Loucy (cell line): Measurements from ENCODE around the gene REXO2.

Experiments
- EZH2phosphoT487 ChIP-seq: fragments of 200-600 bp; IDR thresholded peaks from 2 replicates; pipeline ENCODE4 v1.6.1; 2018; ENCODE audit warnings: antibody characterized with exemption, mild to moderate bottlenecking, moderate library complexity, borderline replicate concordance
- TF ChIP-seq, protein P1 (sequence below): fragments of 200-600 bp; sonication (generic); conservative IDR thresholded peaks from 2 replicates; pipeline ENCODE4 v1.5.1; 2014; ENCODE audit warnings: mild to moderate bottlenecking, antibody characterized with exemption, low read length

DNA sequence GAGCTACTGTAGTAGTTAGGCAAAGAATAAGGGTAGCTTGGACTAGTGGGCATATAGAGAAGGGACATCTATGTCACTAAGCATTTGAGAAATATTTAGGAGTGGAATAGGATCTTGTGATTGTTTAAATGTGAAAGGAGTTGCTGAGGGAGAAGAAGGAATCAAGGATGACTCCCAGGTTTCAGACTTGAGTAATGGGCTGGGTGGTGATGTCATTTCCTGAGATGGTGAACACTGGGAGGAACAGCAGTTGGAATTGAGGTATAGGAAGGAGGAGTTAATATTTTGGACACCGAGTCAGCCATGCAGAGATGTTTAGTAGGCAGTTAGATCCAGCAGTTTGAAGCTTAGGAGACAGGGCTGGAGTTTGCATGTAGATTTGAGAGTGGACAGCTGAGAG is 40.1 kb downstream of the REXO2 start:
- no peak for TF ChIP-seq EZH2phosphoT487
- TF ChIP-seq, protein P1, sequence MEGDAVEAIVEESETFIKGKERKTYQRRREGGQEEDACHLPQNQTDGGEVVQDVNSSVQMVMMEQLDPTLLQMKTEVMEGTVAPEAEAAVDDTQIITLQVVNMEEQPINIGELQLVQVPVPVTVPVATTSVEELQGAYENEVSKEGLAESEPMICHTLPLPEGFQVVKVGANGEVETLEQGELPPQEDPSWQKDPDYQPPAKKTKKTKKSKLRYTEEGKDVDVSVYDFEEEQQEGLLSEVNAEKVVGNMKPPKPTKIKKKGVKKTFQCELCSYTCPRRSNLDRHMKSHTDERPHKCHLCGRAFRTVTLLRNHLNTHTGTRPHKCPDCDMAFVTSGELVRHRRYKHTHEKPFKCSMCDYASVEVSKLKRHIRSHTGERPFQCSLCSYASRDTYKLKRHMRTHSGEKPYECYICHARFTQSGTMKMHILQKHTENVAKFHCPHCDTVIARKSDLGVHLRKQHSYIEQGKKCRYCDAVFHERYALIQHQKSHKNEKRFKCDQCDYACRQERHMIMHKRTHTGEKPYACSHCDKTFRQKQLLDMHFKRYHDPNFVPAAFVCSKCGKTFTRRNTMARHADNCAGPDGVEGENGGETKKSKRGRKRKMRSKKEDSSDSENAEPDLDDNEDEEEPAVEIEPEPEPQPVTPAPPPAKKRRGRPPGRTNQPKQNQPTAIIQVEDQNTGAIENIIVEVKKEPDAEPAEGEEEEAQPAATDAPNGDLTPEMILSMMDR = no peak
